HG03575 (cell line): ENCODE measurements around the gene NELL1.

Experiments
- ATAC-seq: cut with Tn5 transposase; IDR thresholded peaks from one replicate; pipeline ENCODE4 v1.9.1; 2021; ENCODE audit not compliant: unreplicated experiment, insufficient number of reproducible peaks, low FRiP score; ENCODE audit errors: extremely low read depth

NELL1 gene

GRCh38 chr11:21040630-21041029, 371.2 kb downstream of the NELL1 start:
- no peak for ATAC-seq

- ATAC-seq, result no peak
Observed at GRCh38 chr11:21048626-21049025, 379.2 kb downstream of the NELL1 start.

GRCh38 chr11:21053466-21053865, 384.1 kb downstream of the NELL1 start:
- no peak for ATAC-seq

GRCh38 chr11:21056644-21057043, 387.3 kb downstream of the NELL1 start:
- ATAC-seq, result no peak

- ATAC-seq, result no peak
Observed at GRCh38 chr11:21059879-21060278, 390.5 kb downstream of the NELL1 start.

- ATAC-seq, result no peak
Observed at GRCh38 chr11:21066030-21066429, 396.6 kb downstream of the NELL1 start.

GRCh38 chr11:21068886-21069285, 399.5 kb downstream of the NELL1 start:
- ATAC-seq, result no peak

GRCh38 chr11:21069909-21070308, 400.5 kb downstream of the NELL1 start:
- no peak for ATAC-seq

GRCh38 chr11:21072558-21072957, 403.2 kb downstream of the NELL1 start:
- ATAC-seq, result no peak

GRCh38 chr11:21082853-21083252, 413.5 kb downstream of the NELL1 start:
- ATAC-seq, result no peak

- no peak for ATAC-seq
Observed at GRCh38 chr11:21088930-21089329, 419.5 kb downstream of the NELL1 start.

GRCh38 chr11:21104641-21105040, 435.3 kb downstream of the NELL1 start:
- no peak for ATAC-seq

- no peak for ATAC-seq
Observed at GRCh38 chr11:21105196-21105917, 436.0 kb downstream of the NELL1 start.

- no peak for ATAC-seq
Observed at GRCh38 chr11:21109341-21109740, 440.0 kb downstream of the NELL1 start.

- no peak for ATAC-seq
Observed at GRCh38 chr11:21110415-21110814, 441.0 kb downstream of the NELL1 start.

- no peak for ATAC-seq
Observed at GRCh38 chr11:21113876-21114275, 444.5 kb downstream of the NELL1 start.

GRCh38 chr11:21116009-21116408, 446.6 kb downstream of the NELL1 start:
- no peak for ATAC-seq

- ATAC-seq, result no peak
Observed at GRCh38 chr11:21119411-21119810, 450.0 kb downstream of the NELL1 start.

- ATAC-seq, result no peak
Observed at GRCh38 chr11:21121991-21122390, 452.6 kb downstream of the NELL1 start.

GRCh38 chr11:21122523-21122922, 453.1 kb downstream of the NELL1 start:
- ATAC-seq, result no peak

GRCh38 chr11:21132146-21132720, 462.8 kb downstream of the NELL1 start:
- ATAC-seq, result no peak
